HS-5 (cell line): ENCODE data around the gene LRRC8A.
"Not testable (repeated sequence)": the region's sequence is repeated elsewhere in the genome, so short reads cannot be mapped to it uniquely, and the experiment has no call there.

Experiments used
- DNase-seq: peaks from one replicate; pipeline ENCODE4 v3.0.0-alpha.2; 2012; ENCODE audit warnings: low read depth

Gene LRRC8A

DNA sequence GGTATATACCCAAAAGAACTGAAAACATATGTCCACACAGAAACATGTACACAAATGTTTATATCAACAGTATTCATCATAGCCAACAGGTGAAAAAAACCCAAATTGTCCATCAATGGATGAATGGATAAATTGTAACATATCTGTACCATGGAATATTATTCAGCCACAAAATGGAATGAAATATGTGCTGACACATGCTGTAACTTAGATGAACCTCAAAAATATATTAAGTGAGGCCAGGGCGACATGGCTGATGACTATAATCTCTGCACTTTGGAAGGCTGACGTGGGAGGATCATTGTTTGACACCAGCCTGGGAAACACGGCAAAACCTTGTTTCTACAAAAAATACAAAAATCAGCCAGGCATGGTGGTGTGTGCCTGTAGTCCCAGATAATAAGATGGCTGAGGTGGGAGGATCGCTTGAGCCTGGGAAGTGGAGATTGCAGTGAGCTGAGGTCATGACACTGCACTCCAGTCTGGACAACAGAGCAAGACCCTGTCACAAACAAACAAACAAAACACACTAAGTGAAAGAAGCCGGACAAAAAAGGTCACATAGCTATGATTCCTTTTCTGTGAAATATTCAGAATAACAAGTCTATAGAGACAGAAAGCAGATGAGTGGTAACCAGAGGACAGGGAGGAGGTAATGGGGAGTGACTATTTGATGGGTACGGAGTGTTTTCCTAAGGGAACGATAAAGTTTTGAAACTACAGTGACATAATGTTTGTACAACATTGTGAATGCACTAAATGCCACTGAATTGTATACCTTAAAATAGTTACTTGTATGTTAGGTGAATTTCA, 11.6 kb upstream of the LRRC8A start:
- DNase-seq: no peak

- not testable (repeated sequence) for DNase-seq
These were observed 11.0 kb upstream of the LRRC8A start for GRCh38 chr9:128870941-128871265.

GRCh38 chr9:128877852-128878251, 4.1 kb upstream of the LRRC8A start:
- no peak for DNase-seq

DNA sequence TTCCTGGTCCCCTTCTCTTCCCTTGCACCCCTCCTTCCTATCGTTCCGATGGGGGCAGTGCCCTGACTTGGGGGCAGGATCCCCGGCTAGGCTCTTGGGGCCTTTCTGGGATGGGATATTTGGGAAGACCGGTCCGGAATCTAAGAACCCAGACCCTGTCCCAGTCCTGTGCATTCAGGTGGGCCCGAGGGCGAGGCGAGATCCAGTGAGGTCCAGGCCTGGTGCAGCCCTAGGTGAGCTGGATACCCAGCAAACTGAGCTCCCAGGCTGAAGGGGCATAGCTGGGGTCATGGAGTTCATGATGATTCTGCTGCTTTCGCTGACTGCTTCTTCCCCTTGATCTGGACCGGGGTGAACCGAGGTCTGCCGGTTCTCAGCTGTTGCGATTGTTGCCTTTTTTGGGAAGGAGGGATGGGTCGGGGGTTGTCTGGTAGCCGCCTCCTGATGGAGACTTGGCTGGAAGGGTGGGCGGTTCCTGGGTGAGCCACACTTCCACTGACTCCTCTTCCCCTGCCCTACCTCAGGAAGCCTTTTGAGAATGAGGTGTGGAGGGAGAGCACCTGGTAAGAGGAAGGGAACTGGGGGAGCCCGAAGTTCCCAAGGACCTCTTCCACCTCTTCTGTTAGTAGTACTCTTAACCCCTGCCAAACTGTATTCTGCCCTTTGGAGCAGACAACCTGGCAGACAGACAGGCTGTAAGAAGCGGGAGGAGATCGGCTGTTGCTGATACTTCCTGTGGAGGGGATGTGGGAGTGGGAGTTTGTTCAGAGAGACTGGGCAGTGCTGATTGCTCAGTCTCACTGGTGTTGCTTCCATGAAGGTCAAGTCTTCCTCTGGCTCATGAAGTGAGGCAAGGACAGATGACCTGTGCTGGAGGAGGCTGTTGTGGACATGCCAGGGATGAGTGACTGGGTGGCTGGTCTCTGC, 1.0 kb downstream of the LRRC8A start:
- no peak for DNase-seq

- DNase-seq: no peak
These were observed 2.2 kb downstream of the LRRC8A start for GRCh38 chr9:128884164-128884563.

DNA sequence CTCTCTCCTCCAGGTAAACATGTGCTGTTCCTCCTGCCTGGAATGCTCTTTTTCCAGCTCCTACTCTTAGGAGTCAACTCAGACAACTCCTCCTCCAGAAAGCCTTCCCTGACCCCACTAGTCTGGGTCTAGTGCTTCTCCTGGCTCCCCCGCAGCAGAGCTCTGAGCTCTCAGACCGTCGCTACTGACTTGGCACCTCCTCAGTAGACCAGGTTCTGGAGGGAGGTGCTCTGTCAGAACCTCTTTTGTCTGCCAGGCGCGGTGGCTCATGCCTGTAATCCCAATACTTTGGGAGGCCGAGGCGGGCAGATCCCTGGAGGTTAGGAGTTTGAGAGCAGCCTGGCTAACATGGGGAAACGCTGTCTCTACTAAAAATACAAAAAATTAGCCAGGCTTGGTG, 3.4 kb downstream of the LRRC8A start:
- DNase-seq: no peak

GRCh38 chr9:128885798-128886197, 3.9 kb downstream of the LRRC8A start:
- no peak for DNase-seq

- no peak for DNase-seq
These were observed 4.4 kb downstream of the LRRC8A start for GRCh38 chr9:128886211-128886891.

- no peak for DNase-seq
These were observed 5.1 kb downstream of the LRRC8A start for GRCh38 chr9:128887049-128887448.

DNA sequence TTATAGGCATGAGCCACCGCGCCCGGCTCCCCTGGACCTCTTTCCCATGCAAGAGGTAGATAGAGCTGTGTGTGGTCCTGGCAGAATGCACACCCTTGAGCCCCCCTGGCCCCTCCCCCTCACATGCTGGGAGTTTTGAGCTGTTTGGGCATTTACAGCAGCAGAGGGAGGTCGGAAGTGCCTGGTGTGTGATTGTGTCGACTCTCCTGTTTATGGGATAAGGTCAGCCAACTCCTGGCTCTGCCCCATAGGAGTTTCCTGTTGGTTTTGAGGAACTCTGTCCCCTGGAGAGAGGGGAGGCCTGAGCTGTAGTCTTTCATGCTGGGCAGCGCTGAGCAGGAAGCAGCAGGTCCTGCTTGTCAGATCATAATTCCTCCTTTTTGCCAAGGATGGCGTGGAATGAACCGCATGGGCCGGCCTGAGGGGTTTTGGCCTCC, 6.0 kb downstream of the LRRC8A start:
- DNase-seq: no peak

DNA sequence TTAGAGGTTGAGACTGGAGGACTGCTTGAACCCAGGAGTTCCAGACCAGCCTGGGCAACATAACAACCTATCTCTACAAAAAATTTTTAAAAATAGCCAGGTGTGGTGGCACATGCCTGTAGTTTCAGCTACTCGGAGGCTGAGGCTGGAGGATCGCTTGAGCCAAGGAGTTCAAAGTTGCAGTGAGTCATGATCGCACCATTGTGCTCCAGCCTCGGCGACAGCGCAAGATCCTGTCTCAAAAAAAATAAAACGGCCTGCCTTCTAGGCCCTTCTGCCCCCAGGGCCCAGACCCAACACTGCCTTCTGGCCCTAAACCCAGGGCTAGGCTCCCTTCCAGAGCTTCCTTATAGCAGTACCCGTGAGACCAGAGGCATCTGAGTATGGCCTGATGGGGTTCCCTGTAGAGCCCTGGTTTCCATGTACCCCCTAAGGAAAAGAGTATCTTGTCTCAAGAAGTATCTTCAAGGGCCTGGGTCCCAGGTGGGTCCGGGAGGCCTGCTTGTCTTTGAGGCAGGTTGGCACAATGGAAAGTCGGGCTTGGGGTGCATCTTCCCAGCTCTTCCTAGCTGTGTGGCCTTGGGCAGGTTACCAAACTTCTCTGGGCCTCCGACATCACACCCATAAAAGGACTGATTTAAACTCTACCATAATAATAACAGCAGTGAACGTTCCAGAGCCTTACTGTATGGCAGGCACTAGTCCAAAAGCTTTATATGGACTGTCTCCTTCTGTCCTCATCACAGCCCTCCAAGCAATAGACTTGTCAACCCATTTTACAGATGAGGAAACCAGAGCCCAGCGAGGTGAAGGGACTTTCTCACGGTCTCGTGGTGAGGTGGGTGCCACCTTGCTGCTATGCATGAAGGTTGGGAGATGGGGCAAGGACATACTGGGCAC, 9.6 kb downstream of the LRRC8A start:
- DNase-seq: no peak

GRCh38 chr9:128892221-128892921, 10.4 kb downstream of the LRRC8A start:
- DNase-seq: no peak

- no peak for DNase-seq
These were observed 11.4 kb downstream of the LRRC8A start for GRCh38 chr9:128893354-128893753.

GRCh38 chr9:128894764-128895163, 12.8 kb downstream of the LRRC8A start:
- DNase-seq: no peak

- no peak for DNase-seq
These were observed 13.6 kb downstream of the LRRC8A start for GRCh38 chr9:128895556-128895955.

DNA sequence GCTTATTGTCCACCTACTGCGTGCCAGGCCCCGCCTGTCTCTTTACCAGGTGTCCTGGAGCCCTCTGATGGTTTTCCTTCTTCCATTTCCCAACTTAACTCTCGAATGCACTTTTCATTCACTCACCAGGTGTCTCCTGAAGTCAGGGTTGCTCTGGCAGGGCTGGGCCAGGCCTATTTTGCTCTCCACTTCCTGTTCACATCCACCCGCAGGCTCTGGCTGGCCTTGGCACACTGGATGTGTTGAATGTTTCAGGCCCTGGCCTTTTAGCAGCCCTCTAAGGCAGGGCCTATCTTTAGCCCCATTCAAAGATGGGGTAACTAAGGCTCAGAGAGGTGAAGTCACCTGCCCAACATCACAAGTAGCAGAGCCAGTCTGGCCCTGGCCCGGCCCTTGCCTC, 16.4 kb downstream of the LRRC8A start:
- no peak for DNase-seq

DNA sequence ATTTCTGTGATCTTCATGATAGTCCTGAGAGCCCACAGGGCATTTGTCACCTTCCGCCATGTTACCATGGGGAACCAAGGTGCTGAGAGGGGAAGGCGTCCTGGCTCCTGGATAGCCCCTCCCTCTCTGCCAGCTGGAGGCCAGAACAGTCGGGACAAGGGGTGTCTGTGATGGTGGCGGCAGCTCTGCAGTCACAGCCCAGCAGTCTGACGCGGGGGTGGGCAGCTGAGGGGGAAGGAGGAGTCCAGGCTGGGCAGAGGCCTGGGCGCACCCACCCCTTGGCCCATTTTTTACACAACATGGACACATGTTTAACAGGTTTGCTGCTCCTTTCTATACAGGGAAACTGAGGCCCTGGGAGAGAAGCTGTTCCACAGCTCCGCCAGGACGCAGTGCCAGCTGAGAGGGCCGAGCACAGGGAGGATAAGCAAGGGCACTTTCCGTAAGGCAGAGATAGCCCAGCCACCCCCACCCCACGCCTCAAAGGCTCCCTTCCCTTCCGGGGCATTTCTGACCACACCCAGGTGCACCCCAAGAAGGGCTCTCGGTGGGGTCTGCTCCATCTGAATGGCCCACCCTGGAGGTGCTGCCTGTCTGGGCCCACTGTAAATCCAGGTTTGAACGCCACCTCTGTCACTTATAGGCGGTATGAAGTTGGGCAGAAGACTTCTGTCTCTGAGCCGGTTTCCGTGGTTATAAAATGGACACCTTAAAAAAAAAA, 17.1 kb downstream of the LRRC8A start:
- DNase-seq: no peak

DNA sequence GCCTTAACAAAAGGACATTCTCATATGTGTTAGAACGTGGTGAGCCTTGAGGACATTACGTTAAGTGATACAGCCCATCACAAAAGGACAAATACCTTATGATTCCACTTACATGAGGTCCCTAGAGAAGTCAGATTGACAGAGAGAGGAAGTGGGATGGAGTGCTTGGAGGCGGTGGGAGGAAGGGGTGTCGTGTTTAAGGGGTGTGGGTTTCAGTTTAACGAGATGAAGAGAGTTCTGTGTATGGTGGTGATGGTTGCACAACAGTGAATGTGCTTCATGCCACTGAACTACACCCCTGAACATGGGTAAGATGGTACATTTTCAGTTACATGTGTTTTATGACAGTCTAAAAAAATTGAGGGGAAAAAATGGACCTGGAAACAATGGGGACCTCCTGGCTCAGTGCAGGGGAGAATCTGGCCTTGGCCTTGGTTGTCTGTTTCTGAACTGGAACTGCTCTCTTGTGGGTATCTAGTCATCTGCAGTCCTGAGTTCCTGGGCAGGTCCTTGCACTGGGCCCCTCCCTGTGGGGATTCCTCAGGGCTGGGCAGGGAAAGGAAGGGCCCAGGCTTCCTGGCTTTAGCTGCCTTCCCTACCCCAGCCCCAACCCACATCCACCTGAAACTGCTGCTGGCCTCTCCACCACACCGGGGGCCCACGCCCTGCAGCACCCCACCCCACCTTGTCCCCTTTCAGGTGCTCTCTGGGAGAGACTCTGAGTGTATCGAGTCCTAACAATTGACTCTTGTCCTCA, 17.8 kb downstream of the LRRC8A start:
- DNase-seq: no peak

DNA sequence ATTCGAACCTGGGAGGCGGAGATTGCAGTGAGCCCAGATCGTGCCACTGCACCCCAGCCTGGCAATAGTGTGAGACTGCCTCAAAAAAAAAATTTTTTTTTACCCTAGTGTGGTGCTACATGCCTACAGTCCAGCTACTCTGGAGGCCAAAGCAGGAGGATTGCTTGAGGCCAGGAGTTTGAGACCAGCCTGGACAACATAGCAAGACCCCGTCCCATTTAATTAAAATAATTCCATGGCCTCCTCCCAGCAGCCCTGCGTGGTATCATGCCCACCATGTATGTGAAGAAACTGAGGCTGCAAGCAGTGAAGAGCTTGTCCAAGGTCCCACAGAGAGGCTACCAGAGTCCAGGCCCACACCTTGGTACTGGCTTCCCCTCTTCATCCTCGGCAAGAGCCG, 19.4 kb downstream of the LRRC8A start:
- no peak for DNase-seq

GRCh38 chr9:128901822-128902221, 19.9 kb downstream of the LRRC8A start:
- DNase-seq: no peak
